Measurements from ENCODE around the gene PHF20. TPM values are rescaled to one million over a fixed set of nuclear protein-coding genes. Genes with fewer than 3 reads are reported as not detected.

Gene PHF20
- total and polyA plus RNA-seq, 2 of the 13 experiments (the other 11 are each of a cell fraction or from before 2014, with no cell fraction given): 22.8 to 34.1 TPM

- TF ChIP-seq ZNF770 (CRISPR knock-in tag; IDR thresholded peaks at IDR 0.05) (peak; percentile 38; the same call in 1 of the 2 replicates), FOXK2 (IDR thresholded peaks at IDR 0.05) (no peak), ZNF317 (CRISPR knock-in tag; IDR thresholded peaks at IDR 0.05) (no peak), SRSF4 (IDR thresholded peaks at IDR 0.05; ENCODE audit: low read depth, low read length, poor library complexity, severe bottlenecking) (no peak), SCMH1 (CRISPR knock-in tag; IDR thresholded peaks at IDR 0.05; ENCODE audit: borderline replicate concordance) (no peak), MXD4 (CRISPR knock-in tag; IDR thresholded peaks at IDR 0.05) (no peak), ZNF672 (CRISPR knock-in tag; IDR thresholded peaks at IDR 0.05) (no peak), PHF5A (CRISPR knock-in tag; IDR thresholded peaks at IDR 0.05; ENCODE audit: low read depth, unreplicated experiment) (no peak), ARID3A (IDR thresholded peaks at IDR 0.05; ENCODE audit: low read depth, low read length) (no peak), CBFB (CRISPR knock-in tag; IDR thresholded peaks at IDR 0.05) (no peak), SKIL (CRISPR knock-in tag; IDR thresholded peaks at IDR 0.05; ENCODE audit: borderline replicate concordance) (no peak), ZNF724P (CRISPR knock-in tag; IDR thresholded peaks at IDR 0.05; ENCODE audit: borderline replicate concordance) (no peak)
Observed at GRCh38 chr20:35766843-35767242, 5.0 kb upstream of the PHF20 start (continued).
